Measurements from ENCODE around the gene PRPS1.

Gene PRPS1

GRCh38 chrX:107676559-107677378 lies 48.5 kb downstream of the PRPS1 start (continued):
- TF ChIP-seq ZNF513 (tag by site-specific recombination; IDR thresholded peaks at IDR 0.05), result no peak
- TF ChIP-seq ZNF664 (tag by site-specific recombination; IDR thresholded peaks at IDR 0.05), result no peak
- no peak for TF ChIP-seq HOXC10 (CRISPR knock-in tag; IDR thresholded peaks at IDR 0.05)
- TF ChIP-seq ZNF324 (tag by site-specific recombination; IDR thresholded peaks at IDR 0.05), result no peak; the same call in 1 of the 2 replicates
- TF ChIP-seq ZSCAN23 (tag by site-specific recombination; IDR thresholded peaks at IDR 0.05), result no peak
- TF ChIP-seq ZNF624 (tag by site-specific recombination; IDR thresholded peaks at IDR 0.05), result no peak
- peak; percentile 82 for TF ChIP-seq ZNF335 (tag by site-specific recombination; conservative IDR thresholded peaks at IDR 0.05)
- TF ChIP-seq ZNF558 (tag by site-specific recombination; IDR thresholded peaks at IDR 0.05), result no peak
- 0 out of 2 replicates have a peak, but pooled peaks have one; percentile 20 for TF ChIP-seq ZNF600 (tag by site-specific recombination; IDR thresholded peaks at IDR 0.05)
- no peak for TF ChIP-seq ZFP3 (tag by site-specific recombination; IDR thresholded peaks at IDR 0.05; ENCODE audit: low read depth)
- TF ChIP-seq ZNF768 (tag by site-specific recombination; IDR thresholded peaks at IDR 0.05), result no peak; the same call in 1 of the 2 replicates
- peak; percentile 56; the same call in 1 of the 2 replicates for TF ChIP-seq ZSCAN5A (tag by site-specific recombination; IDR thresholded peaks at IDR 0.05)
- no peak for TF ChIP-seq ZNF157 (tag by site-specific recombination; IDR thresholded peaks at IDR 0.05)
- peak; percentile 40 for TF ChIP-seq ZNF398 (tag by site-specific recombination; IDR thresholded peaks at IDR 0.05)
- TF ChIP-seq ZNF391 (tag by site-specific recombination; IDR thresholded peaks at IDR 0.05; ENCODE audit: borderline replicate concordance, low read depth), result no peak
- TF ChIP-seq ZNF292 (tag by site-specific recombination; IDR thresholded peaks at IDR 0.05; ENCODE audit: borderline replicate concordance, low read depth), result no peak
- peak; percentile 93 for TF ChIP-seq GLIS2 (tag by site-specific recombination; IDR thresholded peaks at IDR 0.05)
- peak; percentile 30; the same call in 1 of the 2 replicates for TF ChIP-seq OSR2 (tag by site-specific recombination; IDR thresholded peaks at IDR 0.05)
- no peak for TF ChIP-seq ZNF112 (tag by site-specific recombination; IDR thresholded peaks at IDR 0.05)
- no peak; the same call in none of the 2 replicates for TF ChIP-seq ZNF76 (tag by site-specific recombination; IDR thresholded peaks at IDR 0.05; ENCODE audit: borderline replicate concordance, low read depth)
- no peak for TF ChIP-seq SCRT1 (tag by site-specific recombination; IDR thresholded peaks at IDR 0.05; ENCODE audit: borderline replicate concordance)
- TF ChIP-seq ZNF571 (tag by site-specific recombination; IDR thresholded peaks at IDR 0.05), result no peak
- TF ChIP-seq ZNF707 (tag by site-specific recombination; IDR thresholded peaks at IDR 0.05), result no peak
- no peak for TF ChIP-seq ZNF404 (tag by site-specific recombination; IDR thresholded peaks at IDR 0.05)
- 0 out of 2 replicates have a peak, but pooled peaks have one; percentile 35 for TF ChIP-seq ZNF843 (tag by site-specific recombination; IDR thresholded peaks at IDR 0.05)
- peak; percentile 83 for TF ChIP-seq ZNF341 (tag by site-specific recombination; IDR thresholded peaks at IDR 0.05; ENCODE audit: low read depth)
- no peak for TF ChIP-seq ZNF518A (tag by site-specific recombination; conservative IDR thresholded peaks at IDR 0.05; ENCODE audit: low read depth)
- TF ChIP-seq ZNF132 (tag by site-specific recombination; IDR thresholded peaks at IDR 0.05; ENCODE audit: borderline replicate concordance), result no peak
- 0 out of 2 replicates have a peak, but pooled peaks have one; percentile 17 for TF ChIP-seq ZNF610 (tag by site-specific recombination; IDR thresholded peaks at IDR 0.05; ENCODE audit: borderline replicate concordance)
- no peak for TF ChIP-seq YY1 (tag by site-specific recombination; IDR thresholded peaks at IDR 0.05)
- peak; percentile 77 for TF ChIP-seq ZBTB17 (tag by site-specific recombination; IDR thresholded peaks at IDR 0.05)

All from HEK293 (cell line).